Neural progenitor cell (in vitro differentiated cells): ENCODE data around the gene FBLIM1. TPM values are rescaled to one million over a fixed set of nuclear protein-coding genes. Genes with fewer than 3 reads are reported as not detected.

ENCODE experiments used
- DNase-seq: peaks from one replicate; pipeline ENCODE4 v3.0.0-alpha.2; 2016; ENCODE audit warnings: low spot score
- H2AFZ ChIP-seq: fragments of 200-600 bp; sonication (generic); replicated peaks from 2 replicates; pipeline ENCODE4 v1.6.1; 2016; ENCODE audit warnings: antibody characterized with exemption
- H3F3A ChIP-seq: fragments of 200-600 bp; sonication (generic); 2 replicates; pipeline ENCODE4 v1.6.1; 2016; ENCODE audit warnings: antibody characterized with exemption, low read depth
- H3K27ac ChIP-seq: fragments of 200-600 bp; sonication (generic); 2 replicates; pipeline ENCODE4 v1.5.1; 2016; ENCODE audit warnings: mild to moderate bottlenecking
- H3K27me3 ChIP-seq: fragments of 200-600 bp; sonication (generic); 2 replicates; pipeline ENCODE4 v1.6.1; 2016; ENCODE audit warnings: mild to moderate bottlenecking, moderate library complexity
- H3K36me3 ChIP-seq: fragments of 200-600 bp; sonication (generic); 2 replicates; pipeline ENCODE4 v1.5.1; 2016
- H3K4me1 ChIP-seq: fragments of 200-600 bp; sonication (generic); 2 replicates; pipeline ENCODE4 v1.6.1; 2016; ENCODE audit warnings: mixed run types
- H3K4me2 ChIP-seq: fragments of 200-600 bp; sonication (generic); 2 replicates; pipeline ENCODE4 v1.6.1; 2016
- H3K4me3 ChIP-seq: fragments of 200-600 bp; sonication (generic); 2 replicates; pipeline ENCODE4 v1.5.1; 2016
- H3K79me2 ChIP-seq: fragments of 200-600 bp; sonication (generic); 2 replicates; pipeline ENCODE4 v1.6.1; 2016; ENCODE audit warnings: low read depth
- H3K9ac ChIP-seq: fragments of 200-600 bp; sonication (generic); 2 replicates; pipeline ENCODE4 v1.6.1; 2016
- H3K9me3 ChIP-seq: fragments of 200-600 bp; sonication (generic); 2 replicates; pipeline ENCODE4 v1.5.1; 2016; ENCODE audit warnings: low read depth
- H4K20me1 ChIP-seq: fragments of 200-600 bp; sonication (generic); 2 replicates; pipeline ENCODE4 v1.6.1; 2016; ENCODE audit warnings: low read depth
- H3K27ac Mint-ChIP-seq: 3 replicates; pipeline ENCODE4 v1.8.0; 2021; ENCODE audit warnings: mixed read lengths
- H3K27me3 Mint-ChIP-seq: 2 replicates; pipeline ENCODE4 v1.8.0; 2022; ENCODE audit warnings: low read depth, mild to moderate bottlenecking, inconsistent platforms, moderate library complexity, mixed read lengths; ENCODE audit not compliant: insufficient read depth
- H3K36me3 Mint-ChIP-seq: 3 replicates; pipeline ENCODE4 v1.8.0; 2021; ENCODE audit warnings: mixed read lengths
- H3K4me1 Mint-ChIP-seq: 3 replicates; pipeline ENCODE4 v1.8.0; 2021; ENCODE audit warnings: mixed read lengths
- H3K4me3 Mint-ChIP-seq: 3 replicates; pipeline ENCODE4 v1.8.0; 2021; ENCODE audit warnings: mild to moderate bottlenecking, moderate library complexity, mixed read lengths
- H3K9me3 Mint-ChIP-seq: 3 replicates; pipeline ENCODE4 v1.8.0; 2020; ENCODE audit warnings: mixed read lengths
- EZH2 ChIP-seq: fragments of 200-600 bp; sonication (generic); IDR thresholded peaks from 2 replicates; pipeline ENCODE4 v1.6.1; 2017; ENCODE audit warnings: antibody characterized with exemption, mild to moderate bottlenecking, moderate library complexity
- EZH2phosphoT487 ChIP-seq: fragments of 200-600 bp; sonication (generic); IDR thresholded peaks from 2 replicates; pipeline ENCODE4 v1.6.1; 2017; ENCODE audit warnings: antibody characterized with exemption
- total RNA-seq: library from RNA; depleted of rRNA; stranded (reverse); fragments of >200 nt; gene quantifications from 2 replicates; pipeline ENCODE4 v1.2.3, GENCODE V29; 2015; ENCODE audit warnings: low replicate concordance
- TF ChIP-seq, protein P1 (sequence below): fragments of 200-600 bp; sonication (generic); IDR thresholded peaks from 2 replicates; pipeline ENCODE4 v1.5.1; 2017; ENCODE audit warnings: antibody characterized with exemption, mild to moderate bottlenecking

Gene FBLIM1
- total RNA-seq, 1 donor from 2014 or later: 4.7 TPM

DNA sequence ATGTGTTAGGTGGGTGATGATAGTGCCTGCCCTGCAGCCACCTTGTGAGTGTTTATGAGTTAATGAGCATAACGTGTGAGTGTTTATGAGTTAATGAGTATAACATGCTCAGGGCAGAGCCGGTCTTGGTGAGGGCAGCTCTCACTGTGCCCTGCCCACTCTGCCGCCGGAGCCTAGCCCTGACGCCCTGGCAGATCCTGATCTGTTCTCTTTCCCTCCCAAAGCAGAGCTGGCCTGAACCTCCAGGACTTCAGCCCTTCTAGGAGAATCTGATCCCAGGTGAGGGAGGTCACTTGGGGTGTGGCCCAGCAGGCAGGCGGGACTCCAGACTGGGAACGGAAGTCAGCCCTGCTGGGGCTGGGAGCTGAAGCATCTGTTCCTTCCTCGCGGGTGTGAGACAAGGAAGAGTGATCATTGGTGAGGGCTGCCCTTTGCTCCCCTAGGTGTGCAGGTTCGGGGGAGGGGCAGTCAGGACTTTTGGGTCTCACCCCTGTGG, 5.7 kb downstream of the FBLIM1 start:
- Histone ChIP-seq H4K20me1 (peaks cover 3% of the 10 kb centered on the region), H3K4me1 (peaks cover 14% of the 10 kb centered on the region), H3K27ac (no peak overlapping the region), H3K9me3 (no peaks in the 10 kb centered on the region), H3K9ac (no peak overlapping the region), H3K4me2 (no peak overlapping the region), H3K36me3 (no peaks in the 10 kb centered on the region), H3F3A (peaks cover 21% of the 10 kb centered on the region), H2AFZ (no peak overlapping the region), H3K4me3 (no peak overlapping the region), H3K27me3 (peaks cover 11% of the 10 kb centered on the region), H3K79me2 (no peaks in the 10 kb centered on the region)
- DNase-seq: no peak
- Mint-ChIP-seq H3K27ac (no peak overlapping the region), H3K9me3 (no peaks in the 10 kb centered on the region), H3K36me3 (no peaks in the 10 kb centered on the region), H3K4me3 (no peak overlapping the region), H3K4me1 (peaks cover 16% of the 10 kb centered on the region), H3K27me3 (peaks cover 8% of the 10 kb centered on the region)
- TF ChIP-seq EZH2: no peak

DNA sequence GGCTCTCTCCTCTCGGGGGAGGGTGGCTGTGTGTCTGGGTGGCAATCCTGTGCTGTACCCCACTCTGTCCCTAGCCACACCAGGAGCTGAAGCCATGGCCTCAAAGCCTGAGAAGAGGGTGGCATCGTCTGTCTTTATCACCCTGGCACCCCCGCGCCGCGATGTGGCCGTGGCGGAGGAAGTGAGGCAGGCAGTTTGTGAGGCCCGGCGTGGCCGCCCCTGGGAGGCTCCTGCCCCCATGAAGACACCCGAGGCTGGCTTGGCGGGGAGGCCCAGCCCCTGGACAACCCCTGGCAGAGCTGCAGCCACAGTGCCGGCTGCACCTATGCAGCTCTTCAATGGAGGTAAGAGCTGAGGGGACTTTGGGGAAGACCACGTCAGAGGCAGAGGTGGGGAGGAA, 6.3 kb downstream of the FBLIM1 start:
- H4K20me1 ChIP-seq: peaks cover 3% of the 10 kb centered on the region
- DNase-seq: no peak

DNA sequence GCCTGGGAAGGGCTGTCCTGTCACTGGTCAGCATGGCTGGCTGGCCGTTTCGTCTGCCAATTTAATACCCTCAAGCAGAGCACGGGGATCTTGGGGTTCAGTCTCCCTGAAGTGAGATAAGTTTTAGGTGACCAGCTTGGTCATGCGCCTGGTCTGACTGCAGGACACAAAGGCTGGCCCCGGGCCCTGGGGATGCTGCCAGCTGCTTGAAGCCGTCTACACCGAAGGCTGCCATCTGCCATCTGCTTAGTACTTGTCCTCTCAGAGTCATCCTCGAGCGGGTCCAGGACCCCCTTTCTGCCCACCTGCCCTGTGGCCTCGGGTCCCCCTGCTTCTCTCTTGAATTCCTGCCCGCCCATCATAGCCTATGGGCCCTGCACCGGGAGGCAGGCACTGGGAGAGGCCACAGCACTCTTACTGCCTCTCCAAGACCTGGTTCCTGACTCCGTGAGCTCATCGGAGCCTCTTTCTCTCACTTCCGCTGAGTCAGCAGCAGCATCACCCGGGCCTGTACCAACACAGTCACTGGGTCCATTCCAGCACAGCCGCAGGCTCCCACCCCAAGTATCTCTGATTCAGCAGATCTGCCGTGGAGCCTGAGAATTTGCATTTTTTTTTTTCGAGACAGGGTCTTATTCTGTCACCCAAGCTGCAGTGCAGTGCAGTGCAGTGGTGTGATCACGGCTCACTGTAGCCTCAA, 7.0 kb downstream of the FBLIM1 start:
- H3K4me3 ChIP-seq: no peak overlapping the region
- DNase-seq: no peak
- H3K9ac ChIP-seq: no peak overlapping the region
- TF ChIP-seq, protein P1, sequence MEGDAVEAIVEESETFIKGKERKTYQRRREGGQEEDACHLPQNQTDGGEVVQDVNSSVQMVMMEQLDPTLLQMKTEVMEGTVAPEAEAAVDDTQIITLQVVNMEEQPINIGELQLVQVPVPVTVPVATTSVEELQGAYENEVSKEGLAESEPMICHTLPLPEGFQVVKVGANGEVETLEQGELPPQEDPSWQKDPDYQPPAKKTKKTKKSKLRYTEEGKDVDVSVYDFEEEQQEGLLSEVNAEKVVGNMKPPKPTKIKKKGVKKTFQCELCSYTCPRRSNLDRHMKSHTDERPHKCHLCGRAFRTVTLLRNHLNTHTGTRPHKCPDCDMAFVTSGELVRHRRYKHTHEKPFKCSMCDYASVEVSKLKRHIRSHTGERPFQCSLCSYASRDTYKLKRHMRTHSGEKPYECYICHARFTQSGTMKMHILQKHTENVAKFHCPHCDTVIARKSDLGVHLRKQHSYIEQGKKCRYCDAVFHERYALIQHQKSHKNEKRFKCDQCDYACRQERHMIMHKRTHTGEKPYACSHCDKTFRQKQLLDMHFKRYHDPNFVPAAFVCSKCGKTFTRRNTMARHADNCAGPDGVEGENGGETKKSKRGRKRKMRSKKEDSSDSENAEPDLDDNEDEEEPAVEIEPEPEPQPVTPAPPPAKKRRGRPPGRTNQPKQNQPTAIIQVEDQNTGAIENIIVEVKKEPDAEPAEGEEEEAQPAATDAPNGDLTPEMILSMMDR: no peak
- TF ChIP-seq EZH2phosphoT487 (no peak), EZH2 (no peak)
- no peaks in the 10 kb centered on the region for H3K36me3 ChIP-seq
- H2AFZ ChIP-seq: no peak overlapping the region
- peaks cover 11% of the 10 kb centered on the region for H3K4me1 Mint-ChIP-seq
- H3K27me3 Mint-ChIP-seq: peaks cover 3% of the 10 kb centered on the region
- no peaks in the 10 kb centered on the region for H3K36me3 Mint-ChIP-seq
- H3K9me3 ChIP-seq: no peaks in the 10 kb centered on the region
- H3K4me1 ChIP-seq: peaks cover 5% of the 10 kb centered on the region
- H3F3A ChIP-seq: peaks cover 10% of the 10 kb centered on the region
- H3K27me3 ChIP-seq: no peaks in the 10 kb centered on the region
- H3K79me2 ChIP-seq: no peaks in the 10 kb centered on the region
- H3K4me3 Mint-ChIP-seq: peak overlapping the region; percentile 33
- no peak overlapping the region for H3K27ac ChIP-seq
- H3K27ac Mint-ChIP-seq: peak overlapping the region; percentile 66
- H4K20me1 ChIP-seq: peaks cover 3% of the 10 kb centered on the region
- no peaks in the 10 kb centered on the region for H3K9me3 Mint-ChIP-seq
- H3K4me2 ChIP-seq: no peak overlapping the region

More for the DNA sequence above, 6.3 kb downstream of the FBLIM1 start:
- H3K27me3 Mint-ChIP-seq: peaks cover 5% of the 10 kb centered on the region
- Histone ChIP-seq H3K9ac (no peak overlapping the region), H3F3A (peaks cover 15% of the 10 kb centered on the region), H3K9me3 (no peaks in the 10 kb centered on the region), H3K4me1 (peaks cover 9% of the 10 kb centered on the region), H3K79me2 (no peaks in the 10 kb centered on the region), H3K36me3 (no peaks in the 10 kb centered on the region), H3K4me2 (no peak overlapping the region), H3K4me3 (no peak overlapping the region), H3K27me3 (peaks cover 5% of the 10 kb centered on the region), H2AFZ (no peak overlapping the region), H3K27ac (no peak overlapping the region)
- no peaks in the 10 kb centered on the region for H3K36me3 Mint-ChIP-seq
- H3K4me1 Mint-ChIP-seq: peaks cover 13% of the 10 kb centered on the region
- no peak overlapping the region for H3K4me3 Mint-ChIP-seq
- H3K27ac Mint-ChIP-seq: peak overlapping the region; percentile 66
- TF ChIP-seq, protein P1: no peak
- TF ChIP-seq EZH2phosphoT487 (no peak), EZH2 (no peak)
- H3K9me3 Mint-ChIP-seq: no peaks in the 10 kb centered on the region

DNA sequence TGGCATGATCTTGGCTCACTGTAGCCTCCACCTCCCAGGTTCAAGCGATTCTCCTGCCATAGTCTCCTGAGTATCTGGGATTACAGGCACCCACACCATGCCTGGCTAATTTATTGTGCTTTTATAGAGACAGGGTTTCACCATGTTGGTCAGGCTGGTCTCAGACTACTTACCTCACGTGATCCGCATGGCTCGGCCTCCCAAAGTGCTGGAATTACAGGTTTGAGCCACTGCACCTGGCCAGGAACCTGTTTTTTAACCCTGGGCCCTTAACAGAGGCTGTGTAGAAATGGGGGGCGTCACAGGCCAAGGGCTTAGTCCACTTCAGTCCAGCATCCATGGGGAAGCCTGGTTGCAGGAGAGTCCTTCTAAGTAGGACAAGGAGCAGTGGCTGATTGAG, 9.3 kb downstream of the FBLIM1 start:
- peaks cover 7% of the 10 kb centered on the region for H3K4me1 Mint-ChIP-seq
- no peaks in the 10 kb centered on the region for H3K4me1 ChIP-seq
- H3K9ac ChIP-seq: no peak overlapping the region
- no peak overlapping the region for H3K4me3 Mint-ChIP-seq
- no peaks in the 10 kb centered on the region for H3K27me3 ChIP-seq
- no peaks in the 10 kb centered on the region for H3K79me2 ChIP-seq
- H3K4me3 ChIP-seq: no peak overlapping the region
- TF ChIP-seq EZH2phosphoT487 (no peak), EZH2 (no peak)
- TF ChIP-seq, protein P1: no peak
- H3K27me3 Mint-ChIP-seq: peaks cover 3% of the 10 kb centered on the region
- H3K9me3 Mint-ChIP-seq: no peaks in the 10 kb centered on the region
- no peaks in the 10 kb centered on the region for H4K20me1 ChIP-seq
- no peak for DNase-seq
- no peaks in the 10 kb centered on the region for H3F3A ChIP-seq
- no peaks in the 10 kb centered on the region for H3K36me3 ChIP-seq
- peaks cover 5% of the 10 kb centered on the region for H3K36me3 Mint-ChIP-seq
- H3K4me2 ChIP-seq: no peak overlapping the region
- H3K27ac ChIP-seq: no peak overlapping the region
- no peak overlapping the region for H3K27ac Mint-ChIP-seq
- H2AFZ ChIP-seq: no peak overlapping the region
- no peaks in the 10 kb centered on the region for H3K9me3 ChIP-seq
